HEK293 (cell line): Measurements from ENCODE around the gene JPH3.

Source experiments
- CTCF ChIA-PET: fragments of 350-600 bp; formaldehyde crosslinking; extraction: SDS; loops from one replicate; lab custom pipeline; 2021; ENCODE audit warnings: antibody characterized with exemption; lab: Yijun Ruan, JAX
- POLR2A ChIA-PET: fragments of 300-600 bp; formaldehyde crosslinking; extraction: SDS; loops from one replicate; lab custom pipeline; 2020; ENCODE audit warnings: antibody characterized with exemption, inconsistent platforms; lab: Yijun Ruan, JAX
- H3K27ac ChIP-seq: fragments of 200-500 bp; sonication (Bioruptor generic); 2 replicates; pipeline ENCODE4 v1.5.1; 2014; ENCODE audit warnings: low read depth, low read length, control low read depth, inconsistent platforms; ENCODE audit errors: extremely low read depth
- H3K36me3 ChIP-seq, 2 experiments: fragments of 200-500 bp in 1 of 2; sonication (Bioruptor generic) in 1 of 2; 1 replicate in 1 of 2; 2 replicates in 1 of 2; pipeline ENCODE4 v1.5.1; 2014 to 2017; ENCODE audit warnings: inconsistent platforms in 2 of 2, low read length in 2 of 2; ENCODE audit not compliant: control insufficient read depth in 2 of 2, insufficient read depth in 1 of 2
- H3K4me1 ChIP-seq: fragments of 200-500 bp; sonication (Bioruptor generic); 2 replicates; pipeline ENCODE4 v1.5.1; 2014; ENCODE audit warnings: mild to moderate bottlenecking, low read length, inconsistent platforms; ENCODE audit not compliant: control insufficient read depth, insufficient read depth
- H3K4me3 ChIP-seq: 2 replicates; pipeline ENCODE4 v1.5.1; 2011; ENCODE audit warnings: low read depth, mild to moderate bottlenecking, control low read depth, low read length, moderate library complexity
- H3K9me3 ChIP-seq: fragments of 200-500 bp; sonication (Bioruptor generic); 2 replicates; pipeline ENCODE4 v1.5.1; 2014; ENCODE audit warnings: low read depth, low read length, inconsistent platforms; ENCODE audit not compliant: control insufficient read depth, insufficient read depth
- GLI4 ChIP-seq: fragments of 450-650 bp; formaldehyde crosslinking; IDR thresholded peaks from 2 replicates; pipeline ENCODE4 v1.5.1; 2016; ENCODE audit warnings: missing biosample characterization, missing genetic modification characterization
- GLIS2 ChIP-seq: fragments of 450-650 bp; formaldehyde crosslinking; IDR thresholded peaks from 2 replicates; pipeline ENCODE4 v1.5.1; 2016; ENCODE audit warnings: missing biosample characterization, missing genetic modification characterization
- PATZ1 ChIP-seq: fragments of 450-650 bp; formaldehyde crosslinking; IDR thresholded peaks from 2 replicates; pipeline ENCODE4 v1.5.1; 2016; ENCODE audit warnings: missing biosample characterization, missing genetic modification characterization
- ZBTB6 ChIP-seq: fragments of 450-650 bp; formaldehyde crosslinking; IDR thresholded peaks from 2 replicates; pipeline ENCODE4 v1.5.1; 2017; ENCODE audit warnings: missing biosample characterization, missing genetic modification characterization
- ZBTB7A ChIP-seq: fragments of 450-650 bp; formaldehyde crosslinking; IDR thresholded peaks from 2 replicates; pipeline ENCODE4 v1.5.1; 2016; ENCODE audit warnings: low read depth, missing biosample characterization, missing genetic modification characterization
- ZFHX2 ChIP-seq: fragments of 450-650 bp; formaldehyde crosslinking; conservative IDR thresholded peaks from 2 replicates; pipeline ENCODE4 v1.5.1; 2016; ENCODE audit warnings: missing biosample characterization, missing genetic modification characterization
- ZNF175 ChIP-seq: fragments of 450-650 bp; formaldehyde crosslinking; IDR thresholded peaks from 2 replicates; pipeline ENCODE4 v1.5.1; 2016; ENCODE audit warnings: missing biosample characterization, missing genetic modification characterization
- ZNF18 ChIP-seq: fragments of 450-650 bp; formaldehyde crosslinking; IDR thresholded peaks from 2 replicates; pipeline ENCODE4 v1.5.1; 2016; ENCODE audit warnings: missing biosample characterization, missing genetic modification characterization
- ZNF214 ChIP-seq: fragments of 450-650 bp; formaldehyde crosslinking; IDR thresholded peaks from 2 replicates; pipeline ENCODE4 v1.5.1; 2017; ENCODE audit warnings: missing biosample characterization, mild to moderate bottlenecking, missing genetic modification characterization, borderline replicate concordance
- ZNF23 ChIP-seq: fragments of 450-650 bp; formaldehyde crosslinking; IDR thresholded peaks from 2 replicates; pipeline ENCODE4 v1.5.1; 2016; ENCODE audit warnings: missing biosample characterization, missing genetic modification characterization, borderline replicate concordance
- ZNF280C ChIP-seq: fragments of 450-650 bp; formaldehyde crosslinking; IDR thresholded peaks from 2 replicates; pipeline ENCODE4 v1.5.1; 2016; ENCODE audit warnings: missing biosample characterization, missing genetic modification characterization
- ZNF324 ChIP-seq: fragments of 450-650 bp; formaldehyde crosslinking; IDR thresholded peaks from 2 replicates; pipeline ENCODE4 v1.5.1; 2016; ENCODE audit warnings: missing biosample characterization, missing genetic modification characterization
- ZNF391 ChIP-seq: fragments of 450-650 bp; formaldehyde crosslinking; IDR thresholded peaks from 2 replicates; pipeline ENCODE4 v1.5.1; 2016; ENCODE audit warnings: low read depth, missing biosample characterization, missing genetic modification characterization, borderline replicate concordance
- ZNF513 ChIP-seq: fragments of 450-650 bp; IDR thresholded peaks from 2 replicates; pipeline ENCODE4 v1.5.1; 2018; ENCODE audit warnings: missing biosample characterization, missing genetic modification characterization
- ZNF518A ChIP-seq: fragments of 450-650 bp; formaldehyde crosslinking; conservative IDR thresholded peaks from 2 replicates; pipeline ENCODE4 v1.5.1; 2016; ENCODE audit warnings: low read depth, missing biosample characterization, missing genetic modification characterization
- ZNF555 ChIP-seq: fragments of 450-650 bp; formaldehyde crosslinking; conservative IDR thresholded peaks from 2 replicates; pipeline ENCODE4 v1.5.1; 2017; ENCODE audit warnings: missing biosample characterization, mild to moderate bottlenecking, missing genetic modification characterization, inconsistent platforms
- ZNF580 ChIP-seq: fragments of 450-650 bp; formaldehyde crosslinking; IDR thresholded peaks from 2 replicates; pipeline ENCODE4 v1.5.1; 2016; ENCODE audit warnings: missing biosample characterization, missing genetic modification characterization
- ZNF621 ChIP-seq: fragments of 450-650 bp; formaldehyde crosslinking; IDR thresholded peaks from 2 replicates; pipeline ENCODE4 v1.5.1; 2017; ENCODE audit warnings: missing biosample characterization, missing genetic modification characterization
- ZNF624 ChIP-seq: fragments of 450-650 bp; formaldehyde crosslinking; IDR thresholded peaks from 2 replicates; pipeline ENCODE4 v1.5.1; 2017; ENCODE audit warnings: missing biosample characterization, missing genetic modification characterization
- ZNF629 ChIP-seq: fragments of 450-650 bp; formaldehyde crosslinking; IDR thresholded peaks from 2 replicates; pipeline ENCODE4 v1.5.1; 2017; ENCODE audit warnings: missing biosample characterization, missing genetic modification characterization
- ZNF670 ChIP-seq: fragments of 450-650 bp; formaldehyde crosslinking; IDR thresholded peaks from 2 replicates; pipeline ENCODE4 v1.5.1; 2016; ENCODE audit warnings: missing biosample characterization, missing genetic modification characterization, low read depth
- ZNF792 ChIP-seq: fragments of 450-650 bp; formaldehyde crosslinking; IDR thresholded peaks from 2 replicates; pipeline ENCODE4 v1.5.1; 2016; ENCODE audit warnings: missing biosample characterization, missing genetic modification characterization

JPH3 gene

GRCh38 chr16:87575027-87575804 lies 27.1 kb upstream of the JPH3 start:
- Histone ChIP-seq H3K4me3 (no peak overlapping the region), H3K4me1 (no peaks in the 10 kb centered on the region), H3K27ac (no peak overlapping the region), H3K9me3 (no peaks in the 10 kb centered on the region), H3K36me3 (no peaks in the 10 kb centered on the region)
- POLR2A ChIA-PET, result no interaction called here
- CTCF ChIA-PET, result no interaction called here
- TF ChIP-seq ZNF624 (no peak), ZBTB7A (tag by site-specific recombination) (no peak), ZNF670 (tag by site-specific recombination) (no peak), ZNF214 (tag by site-specific recombination) (no peak), GLI4 (no peak), ZNF580 (tag by site-specific recombination) (no peak), ZNF23 (tag by site-specific recombination) (no peak), ZFHX2 (tag by site-specific recombination) (peak; percentile 49), ZNF18 (no peak), ZNF518A (tag by site-specific recombination) (no peak), ZNF621 (no peak), ZNF629 (tag by site-specific recombination) (no peak), PATZ1 (tag by site-specific recombination) (no peak), ZNF391 (tag by site-specific recombination) (no peak), ZNF280C (tag by site-specific recombination) (no peak), ZNF175 (tag by site-specific recombination) (no peak), ZBTB6 (no peak), ZNF792 (tag by site-specific recombination) (no peak), GLIS2 (tag by site-specific recombination) (no peak), ZNF324 (no peak), ZNF555 (tag by site-specific recombination) (no peak), ZNF513 (tag by site-specific recombination) (no peak)
